Measurements from ENCODE around the gene SRPRB.

The SRPRB gene

GRCh38 chr3:133849346-133849745 is 43.7 kb downstream of the SRPRB start:
- DNase-seq, result no peak

- no peak for DNase-seq
Observed at GRCh38 chr3:133850034-133850433, 44.4 kb downstream of the SRPRB start.

GRCh38 chr3:133851266-133851906 is 45.8 kb downstream of the SRPRB start:
- DNase-seq, result no peak

GRCh38 chr3:133851931-133852330 is 46.3 kb downstream of the SRPRB start:
- no peak for DNase-seq

GRCh38 chr3:133853063-133853924 is 47.7 kb downstream of the SRPRB start:
- DNase-seq, result no peak

GRCh38 chr3:133853925-133854227 is 48.3 kb downstream of the SRPRB start:
- DNase-seq, result no peak

- DNase-seq, result no peak
Observed at GRCh38 chr3:133854264-133855001, 48.8 kb downstream of the SRPRB start.

- DNase-seq, result no peak
Observed at GRCh38 chr3:133855002-133855370, 49.4 kb downstream of the SRPRB start.

GRCh38 chr3:133855772-133856171 is 50.2 kb downstream of the SRPRB start:
- DNase-seq, result no peak

GRCh38 chr3:133856316-133856715 is 50.7 kb downstream of the SRPRB start:
- no peak for DNase-seq

- no peak for DNase-seq
Observed at GRCh38 chr3:133857767-133858166, 52.2 kb downstream of the SRPRB start.

GRCh38 chr3:133859381-133860234 is 54.0 kb downstream of the SRPRB start:
- DNase-seq, result no peak

GRCh38 chr3:133860519-133860918 is 54.9 kb downstream of the SRPRB start:
- DNase-seq, result no peak

- no peak for DNase-seq
Observed at GRCh38 chr3:133862161-133862560, 56.5 kb downstream of the SRPRB start.

GRCh38 chr3:133863911-133864310 is 58.3 kb downstream of the SRPRB start:
- DNase-seq, result no peak

GRCh38 chr3:133864616-133865015 is 59.0 kb downstream of the SRPRB start:
- no peak for DNase-seq

GRCh38 chr3:133865136-133865855 is 59.7 kb downstream of the SRPRB start:
- no peak for DNase-seq

GRCh38 chr3:133866141-133866540 is 60.5 kb downstream of the SRPRB start:
- DNase-seq, result no peak

- DNase-seq, result no peak
Observed at GRCh38 chr3:133868186-133868585, 62.6 kb downstream of the SRPRB start.

GRCh38 chr3:133868758-133869475 is 63.3 kb downstream of the SRPRB start:
- no peak for DNase-seq

- DNase-seq, result no peak
Observed at GRCh38 chr3:133869586-133869985, 64.0 kb downstream of the SRPRB start.

GRCh38 chr3:133870822-133871221 is 65.2 kb downstream of the SRPRB start:
- no peak for DNase-seq
